HL-60 (cell line): ENCODE measurements around the gene MVP.

Source experiments
- DNase-seq, 2 experiments: peaks; one replicate each; pipeline ENCODE4 v3.0.0-alpha.2; 2010 to 2020; ENCODE audit warnings: low read depth in 1 of 2, low spot score in 1 of 2
- H3K27ac ChIP-seq: fragments of 250-450 bp; sonication (Bioruptor Pico); replicated peaks from 2 replicates; pipeline ENCODE4 v1.5.1; 2020; ENCODE audit warnings: mild to moderate bottlenecking, moderate library complexity
- H3K27me3 ChIP-seq: fragments of 250-450 bp; sonication (Bioruptor Pico); 2 replicates; pipeline ENCODE4 v1.5.1; 2021; ENCODE audit warnings: mild to moderate bottlenecking, moderate library complexity; ENCODE audit not compliant: insufficient read depth, poor library complexity, severe bottlenecking
- H3K4me3 ChIP-seq: replicated peaks from 2 replicates; pipeline ENCODE4 v1.5.1; 2011; ENCODE audit warnings: mild to moderate bottlenecking, control low read depth, low read length; ENCODE audit not compliant: insufficient read depth
- CTCF ChIP-seq: IDR thresholded peaks from one replicate; pipeline ENCODE4 v1.5.1; 2011; ENCODE audit warnings: low read length, control low read depth, inconsistent platforms; ENCODE audit not compliant: insufficient read depth
- GABPA ChIP-seq: IDR thresholded peaks from 2 replicates; pipeline ENCODE4 v1.6.1; 2012; ENCODE audit warnings: low read depth
- POLR2AphosphoS5 ChIP-seq: IDR thresholded peaks from 2 replicates; pipeline ENCODE4 v1.6.1; 2012; ENCODE audit warnings: low read depth
- REST ChIP-seq: IDR thresholded peaks from 2 replicates; pipeline ENCODE4 v1.6.1; 2012; ENCODE audit warnings: low read depth; ENCODE audit not compliant: insufficient replicate concordance
- SPI1 ChIP-seq: IDR thresholded peaks from 2 replicates; pipeline ENCODE4 v1.6.1; 2012; ENCODE audit warnings: low read depth, mild to moderate bottlenecking, borderline replicate concordance

MVP gene

GRCh38 chr16:29893553-29893952 lies 73.3 kb downstream of the MVP start:
- Histone ChIP-seq H3K4me3 (no peak overlapping the region), H3K27me3 (peaks cover 7% of the 10 kb centered on the region), H3K27ac (no peak overlapping the region)
- TF ChIP-seq SPI1 = no peak
- TF ChIP-seq POLR2AphosphoS5 = no peak
- DNase-seq = no peak

- TF ChIP-seq REST = no peak
- TF ChIP-seq GABPA = no peak
- TF ChIP-seq POLR2AphosphoS5 = no peak
- no peak for TF ChIP-seq SPI1
- no peak for TF ChIP-seq CTCF
These were observed 74.1 kb downstream of the MVP start for GRCh38 chr16:29894352-29894751.

GRCh38 chr16:29896841-29897240 lies 76.6 kb downstream of the MVP start:
- TF ChIP-seq SPI1 = no peak
- no peak for TF ChIP-seq CTCF
- no peak for TF ChIP-seq REST
- TF ChIP-seq GABPA = no peak
- no peak for TF ChIP-seq POLR2AphosphoS5

More at GRCh38 chr16:29894352-29894751, 74.1 kb downstream of the MVP start:
- peaks cover 8% of the 10 kb centered on the region for H3K27me3 ChIP-seq
- no peak overlapping the region for H3K4me3 ChIP-seq
- no peak for DNase-seq
- no peak overlapping the region for H3K27ac ChIP-seq

GRCh38 chr16:29897333-29897732 lies 77.1 kb downstream of the MVP start:
- no peak overlapping the region for H3K4me3 ChIP-seq
- DNase-seq = no peak
- no peak for TF ChIP-seq POLR2AphosphoS5
- TF ChIP-seq SPI1 = no peak
- no peak for TF ChIP-seq CTCF
- no peak for TF ChIP-seq GABPA
- no peak for TF ChIP-seq REST
- peaks cover 8% of the 10 kb centered on the region for H3K27me3 ChIP-seq
- no peak overlapping the region for H3K27ac ChIP-seq

More at GRCh38 chr16:29896841-29897240, 76.6 kb downstream of the MVP start:
- no peak overlapping the region for H3K27ac ChIP-seq
- H3K4me3 ChIP-seq = no peak overlapping the region
- peaks cover 8% of the 10 kb centered on the region for H3K27me3 ChIP-seq
- no peak for DNase-seq
